Lung (tissue), 12 donors: ENCODE measurements around the gene AHDC1. TPM values are rescaled to one million over a fixed set of nuclear protein-coding genes. Genes with fewer than 3 reads are reported as not detected.
A peak's percentile ranks its signal among the peaks of the same experiment; 100 is the strongest.

Source experiments
- ATAC-seq: fragments of 200-7000 bp; cut with Tn5 transposase; one replicate; pipeline ENCODE4 v1.9.1; 2020; ENCODE audit warnings: moderate number of reproducible peaks; ENCODE audit not compliant: insufficient read depth, low FRiP score
- DNase-seq, 3 donors: peaks; one replicate each; pipeline ENCODE4 v3.0.0-alpha.2; 2013 to 2017
- H3K27ac ChIP-seq, 2 donors: one replicate each; pipeline ENCODE4 v1.5.1; 2013; ENCODE audit warnings: mild to moderate bottlenecking in 2 of 2, moderate library complexity in 2 of 2, control low read depth in 1 of 2, inconsistent platforms in 1 of 2, low read depth in 1 of 2, low read length in 1 of 2
- H3K27me3 ChIP-seq, 3 donors: one replicate each; pipeline ENCODE4 v1.5.1; 2013; ENCODE audit warnings: low read length in 2 of 3; ENCODE audit not compliant: control insufficient read depth in 3 of 3, insufficient read depth in 3 of 3
- H3K36me3 ChIP-seq, 4 donors: one replicate each; pipeline ENCODE4 v1.5.1; 2013; ENCODE audit warnings: low read length in 4 of 4, mild to moderate bottlenecking in 1 of 4, moderate library complexity in 1 of 4; ENCODE audit not compliant: control insufficient read depth in 4 of 4, insufficient read depth in 4 of 4
- H3K4me1 ChIP-seq, 5 donors: one replicate each; pipeline ENCODE4 v1.5.1; 2013; ENCODE audit warnings: low read length in 5 of 5, mild to moderate bottlenecking in 2 of 5, moderate library complexity in 1 of 5; ENCODE audit not compliant: control insufficient read depth in 5 of 5, insufficient read depth in 5 of 5
- H3K4me3 ChIP-seq: one replicate; pipeline ENCODE4 v1.5.1; 2013; ENCODE audit warnings: mild to moderate bottlenecking, control low read depth, moderate library complexity
- H3K9ac ChIP-seq, 2 donors: one replicate each; pipeline ENCODE4 v1.5.1; 2013; ENCODE audit warnings: low read length in 2 of 2, control low read depth in 1 of 2; ENCODE audit not compliant: insufficient read depth in 1 of 2
- H3K9me3 ChIP-seq, 4 donors: one replicate each; pipeline ENCODE4 v1.5.1; 2013; ENCODE audit warnings: low read length in 3 of 4, mild to moderate bottlenecking in 1 of 4, moderate library complexity in 1 of 4; ENCODE audit not compliant: control insufficient read depth in 4 of 4, insufficient read depth in 3 of 4
- WGBS, 2 donors: extraction: QIAGEN DNeasy Blood & Tissue Kit; methylation state at CpG; one replicate each; pipeline ENCODE4 v1.1.7; 2013; 5-methylcytosine and 5-hydroxymethylcytosine counted together
- polyA plus RNA-seq, 2 donors: library from polyadenylated mRNA; stranded (reverse); fragments of 200-250 nt; gene quantifications; one replicate each; pipeline ENCODE4 v1.2.1, GENCODE V29; 2013
- total RNA-seq, 2 donors: library from RNA; depleted of rRNA in 1 of 2; stranded (reverse); fragments of >200 nt in 1 of 2; gene quantifications; one replicate each; pipeline ENCODE4 v1.2.1, GENCODE V29; 2014 to 2021
- TF ChIP-seq, protein P1 (sequence below): IDR thresholded peaks from 2 replicates; pipeline ENCODE4 v1.5.1; 2012; ENCODE audit warnings: mild to moderate bottlenecking; ENCODE audit errors: control extremely low read depth, extremely low read depth
- donor health status: control.
- donor health status: control.
- donor health status: Bipolar disorder and iron deficiency.
- donor health status: healthy.
- donor health status: DM: yes; HTN: yes; CAD: no.

AHDC1 gene
- total and polyA plus RNA-seq, 4 donors, result 10.3 to 37.9 (median 21.8) TPM

DNA sequence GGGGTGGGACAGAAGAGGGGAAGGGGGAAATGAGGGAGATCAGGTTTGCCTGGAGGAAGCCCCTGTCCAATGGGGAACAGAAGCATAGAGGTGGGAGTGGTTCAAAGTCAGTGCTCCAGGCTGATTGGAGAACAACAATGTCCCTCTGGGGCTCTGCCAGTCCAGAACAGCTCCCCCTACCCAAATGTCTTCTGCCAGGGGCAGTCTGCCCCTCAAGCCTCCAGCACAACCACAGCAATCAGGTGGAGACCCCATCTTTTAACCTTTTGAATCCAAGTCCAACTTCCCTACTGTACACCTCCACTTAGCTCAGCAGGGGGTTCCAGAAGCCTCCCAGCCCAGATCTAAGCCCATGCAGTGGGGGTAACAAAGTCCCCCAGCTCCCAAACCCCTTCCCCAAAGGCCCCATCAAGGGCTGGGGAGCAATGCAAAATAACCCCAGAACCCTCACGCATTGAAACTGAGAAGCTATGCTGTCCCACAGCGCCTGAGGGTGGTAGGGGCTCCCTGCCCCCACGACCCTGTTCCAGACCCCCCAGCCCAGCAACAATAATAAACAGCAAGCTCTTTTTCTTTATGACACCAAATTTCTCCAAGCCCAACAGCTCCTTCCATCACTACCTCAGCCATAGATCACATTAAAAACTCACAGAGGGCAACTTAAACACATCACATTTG is 3.3 kb downstream of the AHDC1 start:
- 56 to 67% methylated on average over 3 of the region's 3 CpGs for WGBS, 2 donors
- TF ChIP-seq, protein P1, sequence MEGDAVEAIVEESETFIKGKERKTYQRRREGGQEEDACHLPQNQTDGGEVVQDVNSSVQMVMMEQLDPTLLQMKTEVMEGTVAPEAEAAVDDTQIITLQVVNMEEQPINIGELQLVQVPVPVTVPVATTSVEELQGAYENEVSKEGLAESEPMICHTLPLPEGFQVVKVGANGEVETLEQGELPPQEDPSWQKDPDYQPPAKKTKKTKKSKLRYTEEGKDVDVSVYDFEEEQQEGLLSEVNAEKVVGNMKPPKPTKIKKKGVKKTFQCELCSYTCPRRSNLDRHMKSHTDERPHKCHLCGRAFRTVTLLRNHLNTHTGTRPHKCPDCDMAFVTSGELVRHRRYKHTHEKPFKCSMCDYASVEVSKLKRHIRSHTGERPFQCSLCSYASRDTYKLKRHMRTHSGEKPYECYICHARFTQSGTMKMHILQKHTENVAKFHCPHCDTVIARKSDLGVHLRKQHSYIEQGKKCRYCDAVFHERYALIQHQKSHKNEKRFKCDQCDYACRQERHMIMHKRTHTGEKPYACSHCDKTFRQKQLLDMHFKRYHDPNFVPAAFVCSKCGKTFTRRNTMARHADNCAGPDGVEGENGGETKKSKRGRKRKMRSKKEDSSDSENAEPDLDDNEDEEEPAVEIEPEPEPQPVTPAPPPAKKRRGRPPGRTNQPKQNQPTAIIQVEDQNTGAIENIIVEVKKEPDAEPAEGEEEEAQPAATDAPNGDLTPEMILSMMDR, result no peak
- no peak for ATAC-seq
- Histone ChIP-seq H3K36me3 (peaks cover 0 to 5% (median under 1%) of the 10 kb centered on the region in 4 donors), H3K9ac (no peak overlapping the region), H3K27ac (no peak overlapping the region), H3K9me3 (no peaks in the 10 kb centered on the region), H3K4me1 (peaks cover 26 to 58% (median 34%) of the 10 kb centered on the region in 5 donors), H3K4me3 (no peak overlapping the region), H3K27me3 (no peaks in the 10 kb centered on the region)
- DNase-seq, result peak; percentile 47 to 72 (median 56)

DNA sequence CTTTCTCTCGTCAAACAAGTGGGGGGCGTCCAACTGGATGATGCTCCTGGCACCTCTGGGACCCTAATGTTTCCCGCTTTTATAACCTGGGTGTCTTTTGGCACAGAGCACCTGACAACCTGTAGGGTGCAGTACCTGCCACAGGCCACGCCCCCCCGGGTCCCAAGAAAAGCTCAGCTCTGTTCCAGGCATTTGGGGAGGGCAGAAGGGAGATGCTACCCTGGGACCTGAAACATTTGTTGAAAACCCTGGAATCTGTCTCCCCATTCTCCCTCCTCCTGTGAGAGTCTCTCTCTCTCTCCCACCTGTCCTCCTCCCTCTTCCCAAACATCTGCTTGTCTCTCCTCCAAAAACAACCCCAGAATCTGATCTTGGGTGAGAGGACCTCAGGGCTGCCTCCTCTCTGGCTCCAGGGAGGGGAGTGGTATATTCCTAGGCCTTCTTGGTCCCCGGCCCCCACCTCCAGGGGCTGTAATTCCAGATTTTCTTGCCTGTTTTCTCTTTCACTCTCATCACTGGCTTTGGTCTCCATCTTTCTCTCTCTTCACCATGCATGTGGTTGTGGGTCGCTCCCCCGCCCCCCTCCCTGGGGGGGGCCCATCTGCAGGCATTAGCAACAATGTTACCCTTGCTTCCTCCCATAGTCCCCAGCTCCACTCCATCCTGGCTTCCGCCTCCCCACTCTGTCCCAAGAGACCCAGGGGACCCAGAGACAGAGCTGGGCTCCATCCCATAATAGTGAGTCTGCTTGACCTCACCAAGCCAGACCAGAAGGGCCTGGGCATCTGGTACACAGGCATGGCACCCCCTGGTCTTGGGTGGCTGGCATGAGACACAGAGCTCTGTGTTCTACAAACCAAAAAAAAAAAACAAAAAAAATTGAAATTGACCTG is 4.1 kb downstream of the AHDC1 start:
- Histone ChIP-seq H3K36me3 (peaks cover 0 to 5% (median under 1%) of the 10 kb centered on the region in 4 donors), H3K9me3 (no peaks in the 10 kb centered on the region), H3K27me3 (no peaks in the 10 kb centered on the region), H3K4me1 (peaks cover 26 to 56% (median 34%) of the 10 kb centered on the region in 5 donors), H3K4me3 (no peak overlapping the region), H3K27ac (peak overlapping the region; percentile 35 to 76), H3K9ac (no peak overlapping the region)
- 54 to 57% methylated on average over 9 of the region's 9 CpGs for WGBS, 2 donors
- TF ChIP-seq, protein P1, result no peak
- no peak for ATAC-seq
- no peak for DNase-seq

DNA sequence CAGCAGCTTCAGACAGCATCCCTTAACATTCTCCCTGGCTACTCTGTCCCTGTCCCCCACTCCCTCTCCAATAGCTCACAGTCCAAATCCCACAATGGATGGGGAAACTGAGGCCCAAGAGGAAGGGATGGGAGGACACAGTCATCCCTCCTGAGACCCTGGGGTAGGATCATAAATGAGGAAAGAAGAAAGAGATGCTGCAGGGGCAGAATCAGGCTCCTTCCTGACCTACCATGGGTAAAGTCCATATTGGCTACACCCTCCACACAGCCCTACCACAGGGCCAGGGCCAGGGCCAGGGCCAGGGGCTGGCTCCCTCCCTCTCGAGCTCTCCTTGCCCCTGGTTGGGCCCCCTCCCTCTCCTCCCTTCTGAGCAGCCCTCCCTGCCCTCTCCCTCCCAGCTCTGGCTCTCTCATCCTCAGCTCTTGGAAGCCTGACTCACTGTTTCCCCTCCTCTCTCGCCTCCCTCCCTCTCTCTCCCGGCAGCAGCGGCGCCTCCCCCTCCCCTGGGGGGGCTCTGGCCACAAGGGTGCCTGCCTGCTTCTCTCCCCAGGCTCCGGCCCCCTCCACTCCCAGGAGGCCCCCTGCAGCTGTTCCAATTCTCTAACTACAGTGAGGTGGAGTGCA is 4.9 kb downstream of the AHDC1 start:
- peak; percentile 13 for ATAC-seq
- Histone ChIP-seq H3K36me3 (peaks cover 0 to 5% (median under 1%) of the 10 kb centered on the region in 4 donors), H3K9ac (peak overlapping the region in 1 of 2 donors; percentile 55), H3K27ac (peak overlapping the region; percentile 35 to 76), H3K9me3 (no peaks in the 10 kb centered on the region), H3K4me1 (peaks cover 29 to 64% (median 34%) of the 10 kb centered on the region in 5 donors), H3K27me3 (no peaks in the 10 kb centered on the region), H3K4me3 (no peak overlapping the region)
- peak; percentile 58 to 80 (median 61) for DNase-seq
- TF ChIP-seq, protein P1, result no peak
- 5 to 7% methylated on average over 6 of the region's 6 CpGs for WGBS, 2 donors
